ENCODE data around the gene RAVER2. TPM values are rescaled to one million over a fixed set of nuclear protein-coding genes. Genes with fewer than 3 reads are reported as not detected.

Gene RAVER2
- total RNA-seq, 1 experiment from 2014 or later, result 11.4 TPM

GRCh38 chr1:64851664-64852063 is 106.8 kb downstream of the RAVER2 start:
- ATAC-seq (no peak), DNase-seq (no peak)
- peaks cover 13% of the 10 kb centered on the region for H3K36me3 ChIP-seq (ENCODE audit: low read depth, low read length)
- TF ChIP-seq EZH2 (IDR thresholded peaks at IDR 0.05; ENCODE audit: low read length, unreplicated experiment) (no peak), EZH2phosphoT487 (IDR thresholded peaks at IDR 0.05; ENCODE audit: borderline replicate concordance, low read length) (no peak), CTCF (conservative IDR thresholded peaks at IDR 0.05; ENCODE audit: low read depth, low read length) (no peak)
- no peaks in the 10 kb centered on the region for H3K9me3 ChIP-seq (ENCODE audit: low read length)
- CTCF ChIA-PET, result no interaction called here
- no peaks in the 10 kb centered on the region for H3K9me2 ChIP-seq (replicated peaks; ENCODE audit: low read length)
- H3K79me2 ChIP-seq (ENCODE audit: low read length), result no peaks in the 10 kb centered on the region
- H3K27me3 ChIP-seq (ENCODE audit: low read length), result no peaks in the 10 kb centered on the region
- no peaks in the 10 kb centered on the region for H4K20me1 ChIP-seq (ENCODE audit: low read length)
- no peaks in the 10 kb centered on the region for H3K4me1 ChIP-seq (ENCODE audit: insufficient read depth, low read length)
- H3K27ac ChIP-seq (ENCODE audit: low read length), result no peak overlapping the region
- H2AFZ ChIP-seq (ENCODE audit: low read length), result no peak overlapping the region
- no peak overlapping the region for H3K9ac ChIP-seq (ENCODE audit: low read length)
- H3K4me3 ChIP-seq (ENCODE audit: low read length), result no peak overlapping the region
- BruUV-seq (replicated peaks), result no TSS peak
- H3F3A ChIP-seq (ENCODE audit: low read length, unreplicated experiment), result no peaks in the 10 kb centered on the region
- POLR2A ChIA-PET (ENCODE audit: unreplicated experiment), result no interaction called here
- H3K4me2 ChIP-seq (ENCODE audit: low read length), result no peak overlapping the region
- intact Hi-C loops (cut with micrococcal nuclease), result no loop called here

DNA sequence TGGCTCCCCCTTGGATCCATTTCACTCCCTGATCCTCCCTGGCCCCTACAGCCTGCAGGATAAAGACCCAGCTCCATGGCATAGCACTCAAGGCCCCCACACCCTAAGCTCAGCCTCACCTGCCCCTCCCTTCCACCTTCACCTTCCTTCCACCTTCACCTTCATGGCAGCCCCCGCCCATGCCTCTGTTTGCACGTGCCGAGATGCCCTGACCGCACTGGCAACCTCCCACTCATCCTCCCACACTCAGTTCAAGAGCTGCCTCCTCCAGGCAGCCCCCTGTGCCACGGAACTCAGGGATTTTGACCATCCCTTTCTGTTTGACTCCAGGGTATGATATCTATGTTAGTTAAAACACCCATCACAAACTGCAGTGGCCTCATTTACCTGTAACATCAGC is 109.8 kb downstream of the RAVER2 start:
- POLR2A ChIA-PET (ENCODE audit: unreplicated experiment), result no interaction called here
- no TSS peak for BruUV-seq (replicated peaks)

GRCh38 chr1:64855557-64855956 is 110.7 kb downstream of the RAVER2 start:
- Histone ChIP-seq H3K4me3 (ENCODE audit: low read length) (no peak overlapping the region), H3K9me2 (replicated peaks; ENCODE audit: low read length) (no peaks in the 10 kb centered on the region), H3K4me1 (ENCODE audit: insufficient read depth, low read length) (no peaks in the 10 kb centered on the region), H3K79me2 (ENCODE audit: low read length) (no peaks in the 10 kb centered on the region), H3K36me3 (ENCODE audit: low read depth, low read length) (peaks cover 19% of the 10 kb centered on the region), H4K20me1 (ENCODE audit: low read length) (no peaks in the 10 kb centered on the region), H2AFZ (ENCODE audit: low read length) (no peak overlapping the region), H3F3A (ENCODE audit: low read length, unreplicated experiment) (no peaks in the 10 kb centered on the region), H3K9ac (ENCODE audit: low read length) (no peak overlapping the region), H3K9me3 (ENCODE audit: low read length) (no peaks in the 10 kb centered on the region), H3K27ac (ENCODE audit: low read length) (no peak overlapping the region), H3K4me2 (ENCODE audit: low read length) (no peak overlapping the region), H3K27me3 (ENCODE audit: low read length) (no peaks in the 10 kb centered on the region)
- no TSS peak for BruUV-seq (replicated peaks)
- DNase-seq (no peak), ATAC-seq (no peak)
- ChIA-PET CTCF (no interaction called here), POLR2A (ENCODE audit: unreplicated experiment) (no interaction called here)
- intact Hi-C loops (cut with micrococcal nuclease), result no loop called here
- no peak for TF ChIP-seq EZH2 (IDR thresholded peaks at IDR 0.05; ENCODE audit: low read length, unreplicated experiment)

More for the DNA sequence above, 109.8 kb downstream of the RAVER2 start:
- H3K36me3 ChIP-seq (ENCODE audit: low read depth, low read length), result peaks cover 19% of the 10 kb centered on the region
- no peaks in the 10 kb centered on the region for H3K27me3 ChIP-seq (ENCODE audit: low read length)
- no peak for DNase-seq
- no peaks in the 10 kb centered on the region for H3K4me1 ChIP-seq (ENCODE audit: insufficient read depth, low read length)
- CTCF ChIA-PET, result no interaction called here
- H3K27ac ChIP-seq (ENCODE audit: low read length), result no peak overlapping the region
- no peak for ATAC-seq
- H3K9me2 ChIP-seq (replicated peaks; ENCODE audit: low read length), result no peaks in the 10 kb centered on the region
- no peak overlapping the region for H3K4me2 ChIP-seq (ENCODE audit: low read length)
- H3K79me2 ChIP-seq (ENCODE audit: low read length), result no peaks in the 10 kb centered on the region
- intact Hi-C loops (cut with micrococcal nuclease), result no loop called here
- no peak overlapping the region for H2AFZ ChIP-seq (ENCODE audit: low read length)
- no peak overlapping the region for H3K9ac ChIP-seq (ENCODE audit: low read length)
- no peaks in the 10 kb centered on the region for H4K20me1 ChIP-seq (ENCODE audit: low read length)
- TF ChIP-seq CTCF (conservative IDR thresholded peaks at IDR 0.05; ENCODE audit: low read depth, low read length) (no peak), EZH2phosphoT487 (IDR thresholded peaks at IDR 0.05; ENCODE audit: borderline replicate concordance, low read length) (no peak), EZH2 (IDR thresholded peaks at IDR 0.05; ENCODE audit: low read length, unreplicated experiment) (no peak)
- H3F3A ChIP-seq (ENCODE audit: low read length, unreplicated experiment), result no peaks in the 10 kb centered on the region
- H3K4me3 ChIP-seq (ENCODE audit: low read length), result no peak overlapping the region
- no peaks in the 10 kb centered on the region for H3K9me3 ChIP-seq (ENCODE audit: low read length)
